Fibroblast of skin of abdomen (primary cell): ENCODE data around the gene KRTAP2-2.
"Not testable (repeated sequence)": the region's sequence is repeated elsewhere in the genome, so short reads cannot be mapped to it uniquely, and the experiment has no call there.

ENCODE experiments used
- DNase-seq: peaks from one replicate; pipeline ENCODE4 v3.0.0-alpha.2; 2013

The KRTAP2-2 gene

DNA sequence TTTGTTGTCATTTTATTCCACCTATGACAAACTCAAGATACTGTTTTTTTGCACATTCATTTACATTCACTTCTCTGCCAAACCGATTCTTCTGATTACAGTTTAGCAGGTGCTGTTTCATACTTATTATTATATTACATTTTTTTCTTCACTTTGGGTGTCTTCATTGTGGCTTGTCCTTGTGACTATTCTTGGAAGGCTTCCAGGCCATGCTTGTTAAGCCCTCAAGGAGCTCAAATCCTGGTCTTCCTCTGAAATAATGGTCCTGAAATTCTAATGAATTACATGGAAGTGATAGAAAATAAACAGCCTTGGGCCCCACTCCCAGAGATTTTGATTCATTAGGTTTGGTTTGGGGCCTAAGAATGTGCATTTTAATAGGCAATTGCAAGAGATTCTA lies 9.3 kb upstream of the KRTAP2-2 start:
- DNase-seq: no peak

DNA sequence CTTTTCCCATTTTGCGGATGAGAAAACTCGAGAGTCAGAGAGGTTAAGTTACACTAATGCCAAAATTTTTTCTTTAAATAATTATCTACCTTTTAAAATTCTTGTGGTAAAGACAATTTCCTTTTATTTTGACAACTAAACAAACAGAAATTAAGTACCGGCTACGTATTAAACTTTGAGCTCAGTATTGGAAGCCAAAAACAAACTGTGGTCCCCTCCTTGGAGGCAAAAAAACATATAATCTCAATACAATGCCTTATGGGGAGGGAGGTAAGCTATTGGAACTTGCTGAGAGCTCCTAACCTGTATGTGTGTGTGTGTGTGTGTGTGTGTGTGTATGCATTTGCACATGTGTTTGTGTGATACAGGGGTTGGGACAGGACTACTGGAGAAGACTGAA lies 8.4 kb upstream of the KRTAP2-2 start:
- DNase-seq: no peak

DNA sequence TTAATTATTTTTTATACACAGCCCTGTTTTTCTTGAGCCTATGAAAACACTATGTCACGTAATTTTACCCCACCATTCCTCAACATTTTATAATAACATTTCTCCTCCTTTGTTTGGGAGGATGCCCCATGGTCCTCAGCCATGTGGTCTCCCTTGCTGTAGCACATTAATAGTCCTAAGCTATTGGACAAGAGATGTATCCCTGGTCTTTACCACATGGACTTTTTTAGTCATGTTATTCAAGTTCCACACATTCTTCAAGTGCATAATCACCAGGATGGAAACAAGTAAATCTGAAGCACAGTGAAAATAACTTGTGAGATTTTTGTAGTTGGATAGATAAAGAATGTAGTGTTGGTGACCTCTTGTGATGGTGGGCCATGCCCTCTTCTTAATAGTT lies 6.9 kb upstream of the KRTAP2-2 start:
- DNase-seq: peak; percentile 98

DNA sequence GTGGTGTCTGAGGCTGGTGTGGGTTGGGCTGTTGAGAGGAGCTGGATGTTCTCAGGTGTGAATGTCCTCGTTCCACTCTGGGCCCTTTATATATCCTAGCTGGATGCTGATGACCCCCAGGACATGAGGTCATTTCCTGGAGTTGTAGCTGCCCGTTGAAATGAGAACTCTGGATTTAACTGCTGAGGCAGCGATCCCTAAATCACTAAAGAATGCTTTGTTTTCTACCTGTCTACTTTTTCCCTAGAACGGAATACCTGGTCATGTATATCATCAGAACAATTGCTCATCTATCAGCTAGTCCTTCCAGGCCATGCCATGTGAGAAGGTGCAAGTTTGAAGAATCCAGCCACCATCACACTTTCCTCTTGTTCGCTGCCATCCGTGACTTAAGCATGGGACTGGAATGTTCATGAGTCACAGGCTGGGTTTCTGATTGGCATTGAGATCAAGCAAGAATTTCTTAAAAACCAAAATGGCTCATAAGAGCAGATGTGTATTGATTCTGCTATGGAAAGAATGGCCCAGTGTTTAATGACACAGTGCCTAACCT lies 5.1 kb upstream of the KRTAP2-2 start, which contains the start of gene KRTAP2-3:
Gene KRTAP2-3 (minus strand): TSS at position 63 of the 553 bp plus-strand sequence. CDS start 64 bp downstream, outside the sequence.
- DNase-seq: peak; percentile 97

DNA sequence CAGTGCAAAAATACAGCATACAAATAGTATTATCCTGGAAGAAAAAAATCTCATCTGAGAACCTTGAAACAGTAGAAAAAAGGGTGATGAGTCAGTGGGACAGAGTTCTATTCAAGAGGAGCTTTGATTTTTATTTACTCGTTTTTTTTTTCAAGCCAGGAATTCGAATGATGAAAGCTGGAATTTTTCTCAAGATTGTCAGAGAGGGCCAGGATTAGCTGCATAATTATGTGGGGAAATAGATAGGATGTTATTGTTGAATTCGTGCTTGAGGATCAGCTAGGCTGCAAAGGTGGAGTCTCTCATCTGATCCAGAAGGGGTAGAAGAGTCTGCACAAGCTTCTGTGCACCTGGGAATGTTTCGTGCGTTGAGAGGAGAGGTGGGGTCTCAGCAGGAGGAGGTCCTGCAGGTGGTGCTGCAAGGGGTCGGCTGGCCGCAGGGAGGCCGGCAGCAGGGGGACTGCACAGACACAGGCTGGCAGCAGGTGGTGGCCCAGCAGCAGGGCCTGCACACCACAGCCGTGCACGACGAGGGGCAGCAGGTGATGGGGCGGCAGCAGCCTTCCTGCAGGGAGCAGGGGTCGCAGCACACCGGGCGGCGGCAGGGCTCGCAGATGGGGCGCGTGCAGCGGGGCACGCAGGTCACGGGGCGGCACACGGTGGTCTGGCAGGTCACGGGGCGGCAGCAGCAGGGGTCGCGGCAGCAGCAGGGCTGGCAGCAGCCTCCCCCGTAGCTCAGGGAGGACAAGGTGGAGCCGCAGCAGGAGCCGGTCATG lies 4.4 kb upstream of the KRTAP2-2 start:
- peak; percentile 94 for DNase-seq

DNA sequence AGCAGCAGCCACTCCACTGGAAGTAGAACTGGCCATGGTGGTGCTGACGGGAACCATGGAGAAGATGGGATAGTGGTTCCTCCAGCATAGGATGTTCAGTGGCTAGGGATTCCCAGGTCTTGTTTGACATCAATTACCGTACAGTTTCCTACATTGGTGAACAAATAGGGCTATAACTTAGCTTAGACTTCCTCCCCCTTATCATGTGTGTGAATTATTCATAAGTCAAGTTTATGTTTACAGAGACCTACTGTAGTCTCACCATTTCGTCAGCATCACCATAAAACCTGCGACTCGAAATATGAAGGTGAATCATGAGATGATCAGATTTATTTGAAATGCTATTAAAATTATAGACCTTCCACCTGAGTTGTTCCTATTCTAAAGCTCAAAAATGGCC lies 3.7 kb upstream of the KRTAP2-2 start:
- DNase-seq: no peak

DNA sequence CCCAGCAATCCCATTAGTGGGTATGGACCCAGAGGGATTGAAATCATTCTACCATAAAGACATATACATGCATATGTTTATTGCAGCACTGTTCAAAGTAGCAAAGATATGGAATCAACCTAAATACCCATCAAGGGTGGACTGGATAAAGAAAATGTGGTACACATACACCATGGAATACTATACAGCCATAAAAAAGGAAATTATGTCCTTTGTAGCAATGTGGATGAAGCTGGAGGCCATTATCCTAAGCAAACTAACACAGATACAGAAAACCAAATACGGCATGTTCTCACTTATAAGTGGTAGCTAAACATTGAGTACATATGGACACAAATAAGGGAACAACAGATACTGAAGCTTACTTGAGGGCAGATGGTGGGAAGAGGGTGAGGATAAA lies 2.5 kb upstream of the KRTAP2-2 start:
- no peak for DNase-seq

DNA sequence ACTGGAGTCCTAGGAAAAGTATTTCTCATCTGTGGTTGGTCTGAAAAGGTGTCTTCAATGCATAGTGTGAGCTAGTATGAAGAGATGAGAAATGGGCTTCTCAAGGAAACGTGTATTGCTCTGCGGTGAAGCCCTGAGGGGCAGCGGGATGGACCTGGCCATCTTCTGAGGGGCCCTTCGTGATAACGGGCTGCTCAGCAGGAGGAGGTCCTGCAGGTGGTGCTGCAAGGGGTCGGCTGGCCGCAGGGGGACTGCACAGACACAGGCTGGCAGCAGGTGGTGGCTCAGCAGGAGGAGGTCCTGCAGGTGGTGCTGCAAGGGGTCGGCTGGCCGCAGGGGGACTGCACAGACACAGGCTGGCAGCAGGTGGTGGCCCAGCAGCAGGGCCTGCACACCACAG lies 474 bp downstream of the KRTAP2-2 start:
- not testable (repeated sequence) for DNase-seq

DNA sequence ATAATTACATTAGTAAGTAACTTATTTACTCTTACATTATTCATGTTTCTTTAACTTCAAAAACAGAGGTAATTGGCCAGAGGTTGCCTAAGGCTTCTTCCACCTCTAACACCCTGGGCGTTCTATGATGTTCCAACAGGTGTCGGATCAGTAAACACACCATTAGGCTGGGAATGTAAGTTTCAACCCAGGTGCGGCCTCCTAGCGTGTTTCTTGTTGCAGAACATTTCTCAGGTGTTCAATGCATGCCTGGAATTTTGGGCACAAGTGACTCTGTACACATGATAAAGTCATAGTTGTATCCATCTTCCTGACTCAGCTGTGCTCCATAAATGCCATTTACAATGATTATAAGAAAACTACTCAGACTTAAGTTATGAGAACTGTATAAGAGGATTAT lies 1.0 kb downstream of the KRTAP2-2 start:
- no peak for DNase-seq

DNA sequence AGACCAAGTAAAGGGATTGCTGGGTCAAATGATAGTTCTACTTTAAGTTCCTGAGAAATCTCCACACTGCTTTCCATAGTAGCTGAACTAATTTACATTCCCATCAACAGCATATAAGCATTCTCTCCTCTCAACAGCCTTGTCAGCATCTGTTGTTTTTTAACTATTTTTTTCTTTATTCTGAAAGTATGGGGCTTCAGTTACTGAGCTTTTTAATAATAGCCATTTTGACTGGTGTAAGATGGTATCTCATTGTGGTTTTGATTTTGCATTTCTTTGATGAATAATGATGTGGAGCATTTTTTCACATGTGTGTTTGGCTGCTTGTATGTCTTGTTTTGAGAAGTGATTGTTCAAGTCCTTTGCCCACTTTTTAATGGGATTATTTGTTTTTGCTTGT lies 2.5 kb downstream of the KRTAP2-2 start:
- peak; percentile 74 for DNase-seq

DNA sequence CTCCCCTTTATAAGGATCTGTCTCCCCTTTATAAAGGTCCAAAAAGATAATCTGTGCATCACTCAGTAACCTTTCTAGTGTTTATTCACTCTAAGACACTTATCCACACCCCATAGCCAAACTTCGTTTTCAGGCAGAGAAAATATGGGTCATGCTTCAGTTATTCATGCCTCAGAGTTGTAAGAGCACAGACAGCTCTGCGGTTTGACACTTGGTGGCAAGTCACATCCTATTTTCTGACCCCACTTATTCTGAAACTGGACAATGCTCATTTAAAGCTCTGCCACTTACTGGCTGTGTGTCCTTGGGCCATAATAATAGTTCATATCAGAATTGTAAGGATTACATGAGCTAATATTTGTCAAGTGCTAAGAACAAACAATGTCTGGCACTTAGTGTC lies 5.9 kb downstream of the KRTAP2-2 start:
- DNase-seq: peak; percentile 54

DNA sequence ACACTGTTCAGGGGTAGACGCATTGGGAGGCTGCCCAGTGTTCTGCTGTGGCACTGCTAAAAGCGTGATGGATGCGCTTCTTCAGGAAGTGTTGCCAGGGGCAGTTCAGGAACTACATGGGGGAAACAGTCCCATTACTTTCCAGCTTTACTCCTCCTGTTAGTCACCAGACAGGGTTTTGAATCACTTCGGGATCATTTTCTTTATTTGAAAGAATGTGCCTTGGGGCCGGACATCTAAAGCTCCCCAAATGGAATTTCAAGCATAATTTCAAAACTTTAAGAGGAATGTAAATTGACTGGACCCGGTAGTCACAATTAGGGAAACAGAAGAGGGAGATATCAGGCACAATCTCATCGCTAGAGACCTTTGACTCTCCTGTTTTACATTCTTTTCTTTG lies 6.6 kb downstream of the KRTAP2-2 start:
- DNase-seq: peak; percentile 69

DNA sequence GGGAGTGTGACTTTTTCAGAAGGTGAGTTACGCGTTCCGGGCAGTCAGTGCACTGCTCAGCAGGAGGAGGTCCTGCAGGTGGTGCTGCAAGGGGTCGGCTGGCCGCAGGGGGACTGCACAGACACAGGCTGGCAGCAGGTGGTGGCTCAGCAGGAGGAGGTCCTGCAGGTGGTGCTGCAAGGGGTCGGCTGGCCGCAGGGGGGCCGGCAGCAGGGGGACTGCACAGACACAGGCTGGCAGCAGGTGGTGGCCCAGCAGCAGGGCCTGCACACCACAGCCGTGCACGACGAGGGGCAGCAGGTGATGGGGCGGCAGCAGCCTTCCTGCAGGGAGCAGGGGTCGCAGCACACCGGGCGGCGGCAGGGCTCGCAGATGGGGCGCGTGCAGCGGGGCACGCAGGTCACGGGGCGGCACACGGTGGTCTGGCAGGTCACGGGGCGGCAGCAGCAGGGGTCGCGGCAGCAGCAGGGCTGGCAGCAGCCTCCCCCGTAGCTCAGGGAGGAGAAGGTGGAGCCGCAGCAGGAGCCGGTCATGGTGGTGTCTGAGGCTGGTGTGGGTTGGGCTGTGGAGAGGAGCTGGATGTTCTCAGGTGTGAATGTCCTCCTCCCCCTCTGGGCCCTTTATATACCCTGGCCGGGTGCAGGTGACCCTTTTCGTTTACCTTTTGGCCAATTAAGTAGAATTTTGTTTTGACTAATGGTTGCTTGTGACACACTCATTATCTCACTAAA lies 8.1 kb downstream of the KRTAP2-2 start, which contains the start of gene KRTAP2-1:
Gene KRTAP2-1 (minus strand): TSS at position 582 of the 731 bp plus-strand sequence. CDS start 49 bp downstream, at position 533.
- not testable (repeated sequence) for DNase-seq

DNA sequence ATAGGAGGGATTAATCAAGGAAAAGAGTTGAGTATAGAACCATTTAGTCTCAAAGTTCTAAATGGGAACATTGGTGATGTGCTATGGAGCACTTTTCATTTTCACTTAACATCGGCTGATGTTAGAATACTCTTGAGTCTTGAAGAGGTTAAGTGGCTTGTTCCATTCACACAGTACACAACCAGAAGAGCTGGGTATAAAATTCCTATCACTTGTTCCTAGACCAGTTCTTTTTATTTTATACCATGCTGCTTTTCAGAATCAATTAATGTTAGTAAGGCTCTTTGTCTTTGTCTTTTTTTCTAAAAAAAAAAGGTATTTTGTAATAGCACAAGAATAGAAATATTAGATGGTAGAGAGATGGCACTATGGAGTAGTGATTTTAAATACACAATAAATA lies 12.1 kb downstream of the KRTAP2-2 start:
- no peak for DNase-seq

DNA sequence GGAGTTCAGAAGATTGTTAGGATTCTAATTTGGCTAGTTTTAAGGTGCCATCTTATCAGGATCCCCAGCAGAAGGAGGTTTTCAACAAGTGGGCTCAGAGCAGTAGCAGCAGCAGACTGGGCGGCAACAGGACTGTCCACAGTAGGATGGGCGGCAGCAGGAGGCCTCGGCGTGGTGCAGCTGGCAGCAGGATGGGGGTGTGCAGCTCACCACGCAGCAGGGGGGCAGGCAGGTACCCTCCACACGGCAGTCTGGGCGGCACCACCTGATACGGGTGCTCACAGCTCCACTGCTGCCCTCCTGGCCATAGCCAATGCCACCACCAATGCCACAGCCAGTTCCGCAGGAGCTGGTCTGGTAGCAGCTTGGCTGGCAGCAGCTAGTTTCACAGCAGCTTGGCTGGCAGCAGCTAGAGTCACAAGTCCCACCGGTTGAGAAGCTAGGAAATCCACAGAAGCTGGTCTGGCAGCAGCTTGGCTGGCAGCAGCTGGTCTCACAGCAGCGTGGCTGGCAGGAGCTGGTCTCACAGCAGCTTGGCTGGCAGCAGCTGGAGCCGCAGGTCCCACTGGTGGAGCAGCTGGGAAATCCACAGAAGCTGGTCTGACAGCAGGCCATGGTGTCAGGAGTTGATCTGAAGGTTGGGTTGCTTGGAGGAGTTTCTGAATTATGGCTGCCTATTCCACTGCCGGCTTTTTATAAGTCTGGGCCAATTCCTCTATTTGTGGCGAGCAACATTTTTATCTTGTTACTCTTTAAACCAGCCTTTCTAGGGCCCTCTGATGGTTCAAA lies 14.1 kb downstream of the KRTAP2-2 start, which contains the start of gene KRTAP1-1:
Gene KRTAP1-1 (minus strand): TSS at position 668 of the 789 bp plus-strand sequence. CDS start 53 bp downstream, at position 615.
- DNase-seq: not testable (repeated sequence)

DNA sequence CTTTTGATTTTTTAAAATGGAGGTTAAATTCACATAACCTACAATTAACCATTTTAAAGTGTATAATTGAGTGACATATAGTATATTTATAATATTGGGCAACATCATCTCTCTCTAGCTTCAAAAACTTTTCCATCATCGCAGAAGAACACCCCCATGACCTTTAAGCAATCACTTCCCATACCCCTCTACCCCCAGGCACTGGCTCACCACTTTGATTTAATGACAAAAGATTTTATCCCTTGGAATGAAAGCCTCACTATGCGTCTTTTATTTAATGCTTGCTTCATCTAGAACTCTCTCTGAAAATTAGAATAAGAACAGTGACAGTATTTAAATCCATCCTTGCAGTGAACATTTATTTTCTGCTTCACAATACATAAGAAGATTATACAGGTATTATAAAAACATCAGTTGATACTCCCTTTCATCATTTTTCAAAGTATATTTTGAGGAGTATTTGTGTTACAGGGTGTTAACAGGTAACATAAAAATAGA lies 17.1 kb downstream of the KRTAP2-2 start:
- no peak for DNase-seq

DNA sequence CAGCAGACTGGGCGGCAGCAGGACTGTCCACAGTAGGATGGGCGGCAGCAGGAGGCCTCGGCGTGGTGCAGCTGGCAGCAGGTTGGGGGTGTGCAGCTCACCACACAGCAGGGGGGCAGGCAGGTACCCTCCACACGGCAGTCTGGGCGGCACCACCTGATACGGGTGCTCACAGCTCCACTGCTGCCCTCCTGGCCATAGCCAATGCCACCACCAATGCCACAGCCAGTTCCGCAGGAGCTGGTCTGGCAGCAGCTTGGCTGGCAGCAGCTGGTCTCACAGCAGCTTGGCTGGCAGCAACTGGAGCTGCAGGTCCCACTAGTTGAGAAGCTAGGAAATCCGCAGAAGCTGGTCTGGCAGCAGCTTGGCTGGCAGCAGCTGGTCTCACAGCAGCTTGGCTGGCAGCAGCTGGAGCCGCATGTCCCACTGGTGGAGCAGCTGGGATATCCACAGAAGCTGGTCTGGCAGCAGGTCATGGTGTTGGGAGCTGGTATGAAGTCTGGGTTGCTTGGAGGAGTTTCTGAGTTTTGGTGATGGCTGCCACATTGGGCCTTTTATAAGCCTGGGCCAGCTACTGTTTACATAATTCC lies 20.6 kb downstream of the KRTAP2-2 start, which contains the start of gene KRTAP1-3:
Gene KRTAP1-3 (minus strand): TSS at position 529 of the 590 bp plus-strand sequence. CDS start 53 bp downstream, at position 476.
- DNase-seq: not testable (repeated sequence)

DNA sequence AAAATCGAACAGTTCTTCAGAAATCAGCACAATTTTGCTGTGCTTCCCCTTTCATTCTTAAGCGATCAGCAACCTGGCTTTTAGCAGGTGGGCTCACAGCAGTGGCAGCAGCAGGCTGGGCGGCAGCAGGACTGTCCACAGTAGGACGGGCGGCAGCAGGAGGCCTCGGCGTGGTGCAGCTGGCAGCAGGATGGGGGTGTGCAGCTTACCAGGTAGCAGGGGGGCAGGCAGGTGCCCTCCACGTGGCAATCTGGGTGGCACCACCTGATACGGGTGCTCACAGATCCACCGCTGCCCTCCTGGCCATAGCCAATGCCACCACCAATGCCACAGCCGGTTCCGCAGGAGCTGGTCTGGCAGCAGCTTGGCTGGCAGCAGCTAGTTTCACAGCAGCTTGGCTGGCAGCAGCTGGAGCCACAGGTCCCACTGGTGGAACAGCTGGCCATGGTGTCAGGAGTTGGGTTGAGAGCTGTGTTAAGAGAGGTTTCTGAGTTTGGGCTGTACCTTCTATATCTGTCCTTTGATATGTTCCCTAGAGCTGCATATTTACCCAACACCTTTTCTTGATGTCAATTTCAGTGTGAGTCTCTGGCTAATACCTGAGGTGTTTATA lies 25.3 kb downstream of the KRTAP2-2 start, which contains the start of gene KRTAP1-4:
Gene KRTAP1-4 (minus strand): TSS at position 563 of the 613 bp plus-strand sequence. CDS start 117 bp downstream, at position 446.
- no peak for DNase-seq

DNA sequence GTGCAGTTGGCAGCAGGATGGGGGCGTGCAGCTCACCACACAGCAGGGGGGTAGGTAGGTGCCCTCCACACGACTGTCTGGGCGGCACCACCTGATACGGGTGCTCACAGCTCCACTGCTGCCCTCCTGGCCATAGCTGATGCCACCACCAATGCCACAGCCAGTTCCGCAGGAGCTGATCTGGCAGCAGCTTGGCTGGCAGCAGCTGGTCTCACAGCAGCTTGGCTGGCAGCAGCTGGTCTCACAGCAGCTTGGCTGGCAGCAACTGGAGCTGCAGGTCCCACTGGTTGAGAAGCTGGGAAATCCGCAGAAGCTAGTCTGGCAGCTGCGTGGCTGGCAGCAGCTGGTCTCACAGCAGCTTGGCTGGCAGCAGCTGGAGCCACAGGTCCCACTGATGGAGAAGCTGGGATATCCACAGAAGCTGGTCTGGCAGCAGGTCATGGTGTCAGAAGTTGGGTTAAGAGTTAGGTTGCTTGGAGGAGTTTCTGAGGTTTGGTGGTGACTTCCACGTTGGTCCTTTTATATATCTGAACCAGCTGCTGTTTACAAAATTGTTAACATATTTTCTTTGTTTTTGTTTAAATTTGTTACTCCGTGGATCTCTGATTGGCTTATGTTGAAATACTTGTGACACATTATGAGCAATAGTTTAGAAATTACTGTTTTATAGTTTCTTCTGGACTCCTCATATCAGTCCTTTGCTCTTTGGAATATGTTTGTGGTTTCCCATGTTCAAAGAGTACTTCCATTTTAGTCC lies 28.1 kb downstream of the KRTAP2-2 start, which contains the start of gene KRTAP1-5:
Gene KRTAP1-5 (minus strand): TSS at position 494 of the 757 bp plus-strand sequence. CDS start 53 bp downstream, at position 441.
- DNase-seq: peak; percentile 76

DNA sequence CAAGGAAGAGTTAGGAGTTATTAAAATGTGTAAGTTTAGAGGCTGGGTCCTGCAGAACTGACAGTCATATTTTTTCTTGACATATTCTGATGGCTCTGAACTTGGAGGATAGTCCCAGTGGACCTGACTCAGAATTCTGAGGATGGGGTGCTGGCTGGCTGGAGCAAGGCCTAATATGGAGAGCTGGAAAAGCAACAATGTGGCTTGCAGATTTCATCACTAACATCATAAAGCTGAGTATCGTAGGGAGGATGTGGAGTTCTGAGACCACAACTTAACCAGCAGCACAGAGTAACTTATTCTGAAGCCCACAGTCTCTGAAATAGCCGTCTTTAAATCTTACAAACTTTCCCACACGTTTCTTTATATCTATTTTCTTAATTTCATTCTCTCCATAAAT lies 30.3 kb downstream of the KRTAP2-2 start:
- DNase-seq: peak; percentile 61
